Colonic mucosa (tissue), 4 donors: ENCODE measurements around the gene MCEMP1. TPM values are rescaled to one million over a fixed set of nuclear protein-coding genes. Genes with fewer than 3 reads are reported as not detected.

ENCODE experiments used
- DNase-seq: peaks from one replicate; pipeline ENCODE4 v3.0.0-alpha.2; 2020
- H3K27ac ChIP-seq: fragments of 200-600 bp; one replicate; pipeline ENCODE4 v1.8.0; 2021
- H3K27me3 ChIP-seq: fragments of 200-600 bp; one replicate; pipeline ENCODE4 v1.8.0; 2021
- H3K36me3 ChIP-seq: fragments of 200-600 bp; one replicate; pipeline ENCODE4 v1.8.0; 2021
- H3K4me1 ChIP-seq: fragments of 200-600 bp; one replicate; pipeline ENCODE4 v1.8.0; 2021; ENCODE audit warnings: mild to moderate bottlenecking
- H3K4me3 ChIP-seq: fragments of 200-600 bp; one replicate; pipeline ENCODE4 v1.8.0; 2021
- H3K9ac ChIP-seq, 2 donors: one replicate each; pipeline ENCODE4 v1.7.0; 2013; ENCODE audit warnings: control low read depth in 2 of 2, low read depth in 2 of 2, low read length in 2 of 2
- H3K9me3 ChIP-seq: fragments of 200-600 bp; one replicate; pipeline ENCODE4 v1.8.0; 2021
- CTCF ChIP-seq: fragments of 200-600 bp; IDR thresholded peaks from one replicate; pipeline ENCODE4 v1.8.0; 2022; ENCODE audit warnings: antibody characterized with exemption, mild to moderate bottlenecking
- intact Hi-C: fragments of 100-400 bp; cut with DNase I; formaldehyde crosslinking; loops from one replicate; pipeline ENCODE4 v1.14.1; 2022
- total RNA-seq, 2 donors: library from RNA; stranded (reverse); fragmentation: NEBNext Ultra II Directional in 1 of 2; extraction: Animal tissue kit (Norgen Biotek cat#: 25700) in 1 of 2; gene quantifications; one replicate each; pipeline ENCODE4 v1.2.1, GENCODE V29; 2021
- donor health status: healthy.
- donor health status: DM: no; HTN: no; CAD: no.
- donor health status: DM: no; HTN: no; CAD: no.

MCEMP1 gene
- total RNA-seq, 2 donors from 2014 or later, result 0.20 TPM; not detected in 1

- H3K27ac ChIP-seq, result no peak overlapping the region
- H3K9me3 ChIP-seq, result no peaks in the 10 kb centered on the region
- no peaks in the 10 kb centered on the region for H3K4me1 ChIP-seq
- no peak overlapping the region for H3K9ac ChIP-seq
- TF ChIP-seq CTCF, result no peak
- DNase-seq, result no peak
- intact Hi-C loops, result no loop called here
- H3K27me3 ChIP-seq, result no peaks in the 10 kb centered on the region
- H3K36me3 ChIP-seq, result no peaks in the 10 kb centered on the region
- H3K4me3 ChIP-seq, result no peak overlapping the region
These were observed 17.6 kb downstream of the MCEMP1 start for GRCh38 chr19:7694499-7694898.

- Histone ChIP-seq H3K9ac (no peak overlapping the region), H3K27ac (no peak overlapping the region), H3K4me1 (no peaks in the 10 kb centered on the region), H3K9me3 (no peaks in the 10 kb centered on the region), H3K27me3 (no peaks in the 10 kb centered on the region), H3K36me3 (no peaks in the 10 kb centered on the region), H3K4me3 (no peak overlapping the region)
- intact Hi-C loops, result no loop called here
- no peak for TF ChIP-seq CTCF
- DNase-seq, result no peak
These were observed 20.9 kb downstream of the MCEMP1 start for GRCh38 chr19:7697721-7698287.

GRCh38 chr19:7698583-7698982 lies 21.7 kb downstream of the MCEMP1 start:
- no peak for DNase-seq
- Histone ChIP-seq H3K27me3 (no peaks in the 10 kb centered on the region), H3K27ac (no peak overlapping the region)

GRCh38 chr19:7699003-7699402 lies 22.1 kb downstream of the MCEMP1 start:
- intact Hi-C loops, result no loop called here
- H3K36me3 ChIP-seq, result no peaks in the 10 kb centered on the region
- H3K9me3 ChIP-seq, result no peaks in the 10 kb centered on the region
- no peaks in the 10 kb centered on the region for H3K27me3 ChIP-seq
- no peak for TF ChIP-seq CTCF
- H3K4me1 ChIP-seq, result no peaks in the 10 kb centered on the region
- H3K4me3 ChIP-seq, result no peak overlapping the region
- no peak for DNase-seq
- H3K27ac ChIP-seq, result no peak overlapping the region
- H3K9ac ChIP-seq, result no peak overlapping the region

More at GRCh38 chr19:7698583-7698982, 21.7 kb downstream of the MCEMP1 start:
- no peak for TF ChIP-seq CTCF
- Histone ChIP-seq H3K9me3 (no peaks in the 10 kb centered on the region), H3K9ac (no peak overlapping the region), H3K4me1 (no peaks in the 10 kb centered on the region), H3K36me3 (no peaks in the 10 kb centered on the region), H3K4me3 (no peak overlapping the region)
- intact Hi-C loops, result no loop called here

- H3K27ac ChIP-seq, result no peak overlapping the region
- TF ChIP-seq CTCF, result no peak
- intact Hi-C loops, result no loop called here
- H3K4me3 ChIP-seq, result no peak overlapping the region
- no peaks in the 10 kb centered on the region for H3K4me1 ChIP-seq
- DNase-seq, result no peak
- H3K9ac ChIP-seq, result no peak overlapping the region
- no peaks in the 10 kb centered on the region for H3K27me3 ChIP-seq
- H3K36me3 ChIP-seq, result no peaks in the 10 kb centered on the region
- no peaks in the 10 kb centered on the region for H3K9me3 ChIP-seq
These were observed 22.8 kb downstream of the MCEMP1 start for GRCh38 chr19:7699417-7700401.
